Stimulated activated CD8-positive, alpha-beta memory T cell treated with anti-CD3 and anti-CD28 coated beads, Interleukin-15, amount 100 ng/mL, for 4 hours (primary cell): Measurements from ENCODE around the gene ZG16B.

Source experiments
- DNase-seq, 2 donors: peaks; one replicate each; pipeline ENCODE4 v3.0.0-alpha.2; 2020; ENCODE audit warnings: low read depth in 2 of 2

Gene ZG16B

GRCh38 chr16:2825049-2825742, 4.9 kb upstream of the ZG16B start:
- no peak for DNase-seq

- DNase-seq = no peak
Observed at GRCh38 chr16:2825906-2826305, 4.2 kb upstream of the ZG16B start.

- DNase-seq = no peak
Observed at GRCh38 chr16:2826591-2827373, 3.3 kb upstream of the ZG16B start.

GRCh38 chr16:2827374-2827791, 2.7 kb upstream of the ZG16B start:
- DNase-seq = no peak

GRCh38 chr16:2827831-2828520, 2.1 kb upstream of the ZG16B start:
- DNase-seq = no peak

GRCh38 chr16:2828521-2828840, 1.6 kb upstream of the ZG16B start:
- DNase-seq = no peak

GRCh38 chr16:2828876-2829430, 1.1 kb upstream of the ZG16B start:
- no peak for DNase-seq

- no peak for DNase-seq
Observed at GRCh38 chr16:2830355-2830695, 222 bp downstream of the ZG16B start.

GRCh38 chr16:2831203-2831602, 1.1 kb downstream of the ZG16B start:
- no peak for DNase-seq

- DNase-seq = no peak
Observed at GRCh38 chr16:2833776-2834175, 3.7 kb downstream of the ZG16B start.

GRCh38 chr16:2834968-2835367, 4.9 kb downstream of the ZG16B start:
- no peak for DNase-seq

- DNase-seq = no peak
Observed at GRCh38 chr16:2835638-2836493, 5.8 kb downstream of the ZG16B start.

GRCh38 chr16:2836646-2837508, 6.8 kb downstream of the ZG16B start:
- no peak for DNase-seq

GRCh38 chr16:2838928-2839327, 8.8 kb downstream of the ZG16B start:
- no peak for DNase-seq

- DNase-seq = no peak
Observed at GRCh38 chr16:2839650-2840450, 9.7 kb downstream of the ZG16B start.

- DNase-seq = no peak
Observed at GRCh38 chr16:2840914-2841313, 10.8 kb downstream of the ZG16B start.

GRCh38 chr16:2841606-2842339, 11.7 kb downstream of the ZG16B start:
- DNase-seq = no peak

GRCh38 chr16:2842340-2843000, 12.4 kb downstream of the ZG16B start:
- DNase-seq = peak; percentile 48 to 49

GRCh38 chr16:2843526-2843925, 13.4 kb downstream of the ZG16B start:
- DNase-seq = no peak
